Measurements from ENCODE around the gene ANG.

DNA sequence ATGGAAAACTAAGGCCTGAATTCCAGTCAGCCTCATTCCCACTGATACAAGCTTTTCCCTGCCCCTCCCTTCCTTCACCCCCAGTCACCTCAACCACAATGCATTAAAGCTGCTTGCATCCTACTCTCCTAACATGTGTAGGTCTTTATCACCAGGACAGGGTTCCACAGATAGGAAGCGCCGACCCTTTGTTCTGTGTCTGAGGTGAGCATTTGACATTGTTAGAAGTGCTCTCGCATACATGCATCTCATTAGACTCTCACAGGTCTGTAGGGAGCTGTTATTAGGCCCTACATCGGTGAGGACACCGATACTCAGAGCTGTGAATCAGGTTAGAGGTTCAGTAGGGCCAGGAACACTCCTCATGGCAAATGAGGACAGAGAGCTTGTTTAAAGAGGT, 43.9 kb downstream of the ANG start:
- TF ChIP-seq, protein P1, sequence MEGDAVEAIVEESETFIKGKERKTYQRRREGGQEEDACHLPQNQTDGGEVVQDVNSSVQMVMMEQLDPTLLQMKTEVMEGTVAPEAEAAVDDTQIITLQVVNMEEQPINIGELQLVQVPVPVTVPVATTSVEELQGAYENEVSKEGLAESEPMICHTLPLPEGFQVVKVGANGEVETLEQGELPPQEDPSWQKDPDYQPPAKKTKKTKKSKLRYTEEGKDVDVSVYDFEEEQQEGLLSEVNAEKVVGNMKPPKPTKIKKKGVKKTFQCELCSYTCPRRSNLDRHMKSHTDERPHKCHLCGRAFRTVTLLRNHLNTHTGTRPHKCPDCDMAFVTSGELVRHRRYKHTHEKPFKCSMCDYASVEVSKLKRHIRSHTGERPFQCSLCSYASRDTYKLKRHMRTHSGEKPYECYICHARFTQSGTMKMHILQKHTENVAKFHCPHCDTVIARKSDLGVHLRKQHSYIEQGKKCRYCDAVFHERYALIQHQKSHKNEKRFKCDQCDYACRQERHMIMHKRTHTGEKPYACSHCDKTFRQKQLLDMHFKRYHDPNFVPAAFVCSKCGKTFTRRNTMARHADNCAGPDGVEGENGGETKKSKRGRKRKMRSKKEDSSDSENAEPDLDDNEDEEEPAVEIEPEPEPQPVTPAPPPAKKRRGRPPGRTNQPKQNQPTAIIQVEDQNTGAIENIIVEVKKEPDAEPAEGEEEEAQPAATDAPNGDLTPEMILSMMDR (IDR thresholded peaks at IDR 0.05; ENCODE audit: control extremely low read depth in 1 of 3, insufficient read depth in 1 of 3, low read depth in 1 of 3, low read length in 3 of 3) = no peak
- TF ChIP-seq SP1 (IDR thresholded peaks at IDR 0.05; ENCODE audit: low read depth, low read length) (no peak), NANOG (IDR thresholded peaks at IDR 0.05; ENCODE audit: insufficient read depth, low read depth, low read length, poor library complexity, severe bottlenecking) (no peak), POLR2A (IDR thresholded peaks at IDR 0.05; ENCODE audit: control extremely low read depth in 1 of 2, low read depth in 2 of 2, low read length in 2 of 2) (no peak), CHD2 (IDR thresholded peaks at IDR 0.05; ENCODE audit: low read length) (no peak), EZH2 (IDR thresholded peaks at IDR 0.05; ENCODE audit: low read depth, low read length, severe bottlenecking) (no peak), MAFK (IDR thresholded peaks at IDR 0.05; ENCODE audit: low read depth, low read length) (no peak), CEBPB (IDR thresholded peaks at IDR 0.05; ENCODE audit: low read depth, low read length) (no peak), PHF8 (conservative IDR thresholded peaks at IDR 0.05; ENCODE audit: low read depth, low read length) (no peak), POLR2AphosphoS5 (IDR thresholded peaks at IDR 0.05; ENCODE audit: low read depth, low read length) (no peak), SP4 (IDR thresholded peaks at IDR 0.05; ENCODE audit: low read length) (no peak)
